H1 (cell line): Measurements from ENCODE around the gene TMEM30A. TPM values are rescaled to one million over a fixed set of nuclear protein-coding genes. Genes with fewer than 3 reads are reported as not detected.

Experiments used
- CTCF ChIA-PET: fragments of 300-600 bp; sonication (Branson Sonifier 250); formaldehyde crosslinking; loops from one replicate; lab custom pipeline; 2021; ENCODE audit not compliant: partially characterized antibody; lab: Charles Lee
- POLR2A ChIA-PET: fragments of 300-600 bp; sonication (Branson Sonifier 250); formaldehyde crosslinking; loops from one replicate; lab custom pipeline; 2021; ENCODE audit warnings: inconsistent platforms; ENCODE audit not compliant: partially characterized antibody; lab: Charles Lee
- DNase-seq, 2 experiments: peaks; one replicate each; pipeline versions ENCODE4 v3.0.0 to v3.0.0-alpha.2; 2010 to 2022; ENCODE audit warnings: low spot score in 2 of 2, low read depth in 1 of 2, mixed read lengths in 1 of 2
- FAIRE-seq: peaks from 2 replicates; lab custom pipeline; 2011; peaks lifted over from hg19 to GRCh38; lab: Jason Lieb, UNC
- H2AFZ ChIP-seq: 2 replicates; pipeline ENCODE4 v1.8.1; 2012; ENCODE audit warnings: low read length, inconsistent platforms
- H2AK5ac ChIP-seq: 2 replicates; pipeline ENCODE4 v1.6.1; 2013; ENCODE audit warnings: low read depth, low read length
- H2BK120ac ChIP-seq: replicated peaks from 2 replicates; pipeline ENCODE3; 2013; ENCODE audit warnings: low read depth, low read length, inconsistent platforms
- H2BK12ac ChIP-seq: 2 replicates; pipeline ENCODE4 v1.6.1; 2013; ENCODE audit warnings: low read depth, low read length
- H2BK15ac ChIP-seq: 2 replicates; pipeline ENCODE4 v1.6.1; 2013; ENCODE audit warnings: low read length
- H2BK20ac ChIP-seq: 2 replicates; pipeline ENCODE4 v1.6.1; 2013; ENCODE audit warnings: low read length
- H2BK5ac ChIP-seq: 2 replicates; pipeline ENCODE4 v1.6.1; 2013; ENCODE audit warnings: low read depth, low read length
- H3K14ac ChIP-seq: 2 replicates; pipeline ENCODE4 v1.6.1; 2013; ENCODE audit warnings: inconsistent platforms; ENCODE audit not compliant: insufficient read length
- H3K18ac ChIP-seq: 2 replicates; pipeline ENCODE4 v1.6.1; 2013; ENCODE audit warnings: low read length; ENCODE audit errors: extremely low read depth
- H3K23ac ChIP-seq: 2 replicates; pipeline ENCODE4 v1.6.1; 2013; ENCODE audit warnings: inconsistent platforms; ENCODE audit not compliant: insufficient read length
- H3K23me2 ChIP-seq: 2 replicates; pipeline ENCODE4 v1.6.1; 2013; ENCODE audit warnings: low read depth, low read length
- H3K27ac ChIP-seq: 2 replicates; pipeline ENCODE4 v1.6.1; 2011; ENCODE audit warnings: low read depth, low read length, inconsistent platforms
- H3K27me3 ChIP-seq, 4 experiments: replicated peaks in 1 of 4; 1 replicate in 1 of 4; 2 replicates in 3 of 4; pipeline versions ENCODE4 v1.6.1 to v1.8.1; 2011 to 2013; ENCODE audit warnings: low read length in 3 of 4, mild to moderate bottlenecking in 3 of 4, inconsistent platforms in 2 of 4, mixed read lengths in 2 of 4, moderate library complexity in 1 of 4; ENCODE audit not compliant: control insufficient read depth in 3 of 4, insufficient read depth in 3 of 4; ENCODE audit errors: extremely low read depth in 1 of 4
- H3K36me3 ChIP-seq, 4 experiments: 2 replicates each; pipeline versions ENCODE4 v1.6.1 to v1.8.1; 2011 to 2013; ENCODE audit warnings: mild to moderate bottlenecking in 4 of 4, low read length in 3 of 4, moderate library complexity in 2 of 4, control low read depth in 1 of 4, inconsistent platforms in 1 of 4; ENCODE audit not compliant: insufficient read depth in 4 of 4, control insufficient read depth in 2 of 4
- H3K4ac ChIP-seq: replicated peaks from 2 replicates; pipeline ENCODE3; 2013; ENCODE audit warnings: low read length, low read depth, mixed read lengths, inconsistent platforms; ENCODE audit not compliant: insufficient read length
- H3K4me1 ChIP-seq, 4 experiments: replicated peaks in 1 of 4; 1 replicate in 1 of 4; 2 replicates in 3 of 4; pipeline versions ENCODE4 v1.6.1 to v1.8.1; 2011 to 2013; ENCODE audit warnings: low read length in 3 of 4, inconsistent platforms in 2 of 4, mixed read lengths in 1 of 4; ENCODE audit not compliant: insufficient read depth in 4 of 4, control insufficient read depth in 3 of 4
- H3K4me2 ChIP-seq, 2 experiments: 2 replicates each; pipeline versions ENCODE4 v1.6.1 to v1.8.1; 2011 to 2013; ENCODE audit warnings: low read depth in 2 of 2, low read length in 2 of 2, control low read depth in 1 of 2, inconsistent platforms in 1 of 2, mild to moderate bottlenecking in 1 of 2; ENCODE audit not compliant: insufficient read depth in 1 of 2
- H3K4me3 ChIP-seq, 4 experiments: fragments of 200-600, 300-600 bp in 1 of 4; sonication (generic), shearing (Covaris generic), sonication (Bioruptor Twin) in 1 of 4; 2 replicates each; pipeline versions ENCODE4 v1.5.1 to v1.8.1; 2011 to 2016; ENCODE audit warnings: low read length in 4 of 4, low read depth in 3 of 4, control low read depth in 2 of 4, inconsistent platforms in 2 of 4, mild to moderate bottlenecking in 2 of 4, mixed read lengths in 1 of 4, moderate library complexity in 1 of 4; ENCODE audit not compliant: insufficient read depth in 2 of 4; ENCODE audit errors: extremely low read depth in 1 of 4
- H3K56ac ChIP-seq: replicated peaks from 2 replicates; pipeline ENCODE3; 2013; ENCODE audit warnings: low read depth, mild to moderate bottlenecking, mixed read lengths, low read length, inconsistent platforms; ENCODE audit not compliant: insufficient read length
- H3K79me1 ChIP-seq: 2 replicates; pipeline ENCODE4 v1.6.1; 2013; ENCODE audit warnings: low read depth, low read length, control low read depth
- H3K79me2 ChIP-seq, 2 experiments: 2 replicates each; pipeline versions ENCODE4 v1.6.1 to v1.8.1; 2012 to 2013; ENCODE audit warnings: low read length in 2 of 2, mild to moderate bottlenecking in 2 of 2, inconsistent platforms in 1 of 2; ENCODE audit not compliant: insufficient read depth in 2 of 2, control insufficient read depth in 1 of 2
- H3K9ac ChIP-seq, 4 experiments: replicated peaks in 1 of 4; 1 replicate in 1 of 4; 2 replicates in 3 of 4; pipeline versions ENCODE4 v1.6.1 to v1.8.1; 2011 to 2013; ENCODE audit warnings: low read depth in 3 of 4, low read length in 3 of 4, control low read depth in 2 of 4, mild to moderate bottlenecking in 2 of 4, moderate library complexity in 2 of 4, inconsistent platforms in 1 of 4; ENCODE audit errors: extremely low read depth in 1 of 4
- H3K9me3 ChIP-seq, 2 experiments: 2 replicates each; pipeline versions ENCODE4 v1.6.1 to v1.8.1; 2012 to 2013; ENCODE audit warnings: mild to moderate bottlenecking in 2 of 2, moderate library complexity in 2 of 2, control low read depth in 1 of 2, inconsistent platforms in 1 of 2, low read depth in 1 of 2, low read length in 1 of 2, mixed read lengths in 1 of 2; ENCODE audit not compliant: insufficient read depth in 2 of 2
- H4K20me1 ChIP-seq, 2 experiments: replicated peaks in 1 of 2; 2 replicates each; pipeline versions ENCODE3 to v1.8.1; 2011 to 2013; ENCODE audit warnings: inconsistent platforms in 2 of 2, low read length in 2 of 2, mild to moderate bottlenecking in 1 of 2; ENCODE audit not compliant: insufficient read depth in 2 of 2, control insufficient read depth in 1 of 2
- H4K5ac ChIP-seq: 2 replicates; pipeline ENCODE4 v1.6.1; 2013; ENCODE audit warnings: low read length, low read depth, mixed read lengths, inconsistent platforms; ENCODE audit not compliant: insufficient read length
- H4K8ac ChIP-seq: 2 replicates; pipeline ENCODE4 v1.8.0; 2013; ENCODE audit warnings: mild to moderate bottlenecking, moderate library complexity, low read length, inconsistent platforms; ENCODE audit not compliant: insufficient read depth; ENCODE audit errors: extremely low read depth
- H4K91ac ChIP-seq: replicated peaks from 2 replicates; pipeline ENCODE3; 2013; ENCODE audit warnings: low read length, mixed read lengths, inconsistent platforms; ENCODE audit not compliant: insufficient read length
- ATF2 ChIP-seq: IDR thresholded peaks from 2 replicates; pipeline ENCODE4 v1.6.1; 2012; ENCODE audit warnings: low read length, inconsistent platforms
- BRCA1 ChIP-seq: IDR thresholded peaks from 2 replicates; pipeline ENCODE4 v1.6.1; 2012; ENCODE audit warnings: low read depth, low read length, improper control_type of control experiment
- GABPA ChIP-seq: IDR thresholded peaks from 2 replicates; pipeline ENCODE4 v1.6.1; 2011; ENCODE audit warnings: mild to moderate bottlenecking, low read length, moderate library complexity, borderline replicate concordance; ENCODE audit not compliant: insufficient read depth
- KDM1A ChIP-seq: fragments of 200-600, 300-600 bp; sonication (generic); IDR thresholded peaks from 2 replicates; pipeline ENCODE4 v1.7.1; 2016; ENCODE audit warnings: mild to moderate bottlenecking, low read length, borderline replicate concordance
- SIN3A ChIP-seq, 2 experiments: IDR thresholded peaks in 1 of 2; conservative IDR thresholded peaks in 1 of 2; 2 replicates each; pipeline ENCODE4 v1.6.1; 2011 to 2012; ENCODE audit warnings: low read length in 2 of 2, improper control_type of control experiment in 1 of 2, low read depth in 1 of 2, mild to moderate bottlenecking in 1 of 2
- SUZ12 ChIP-seq: fragments of 200-600 bp; sonication (generic); IDR thresholded peaks from 2 replicates; pipeline ENCODE4 v1.6.1; 2012; ENCODE audit warnings: mild to moderate bottlenecking, inconsistent platforms, low read length, moderate library complexity, mixed read lengths
- TCF12 ChIP-seq: IDR thresholded peaks from 2 replicates; pipeline ENCODE4 v1.6.1; 2011; ENCODE audit warnings: low read depth, mild to moderate bottlenecking, low read length
- YY1 ChIP-seq: IDR thresholded peaks from 2 replicates; pipeline ENCODE4 v1.6.1; 2011; ENCODE audit warnings: low read depth, mild to moderate bottlenecking, low read length
- WGBS, 2 experiments: shearing (Covaris generic) in 1 of 2; methylation state at CpG; one replicate each; pipeline versions ENCODE4 v1.1.6 to v1.1.7; 2013 to 2015; ENCODE audit warnings: low lambda C conversion rate in 2 of 2, mixed read lengths in 2 of 2, inconsistent platforms in 1 of 2, low coverage in 1 of 2, missing lambda C conversion rate in 1 of 2; ENCODE audit not compliant: insufficient replicate concordance in 2 of 2, insufficient coverage in 1 of 2, insufficient read length in 1 of 2; ENCODE audit errors: extremely low coverage in 1 of 2, missing lambda C conversion rate in 1 of 2; 5-methylcytosine and 5-hydroxymethylcytosine counted together
- polyA plus RNA-seq, 7 experiments: library from polyadenylated mRNA; depleted of rRNA in 3 of 7; stranded (reverse) in 5 of 7; unstranded in 2 of 7; fragments of >200 nt in 5 of 7; fragments of 200-250 nt in 2 of 7; gene quantifications; 1 replicate in 5 of 7; 2 replicates in 1 of 7; 4 replicates in 1 of 7; pipeline versions ENCODE4 v1.2.1 to v1.2.3, GENCODE V29; 2011 to 2013; ENCODE audit warnings: missing spikeins in 2 of 7, mixed read lengths in 2 of 7
- total RNA-seq: library from RNA; stranded (reverse); fragmentation: NEBNext Ultra II Directional; extraction: Animal tissue kit (Norgen Biotek cat#: 25700); gene quantifications from 2 replicates; pipeline ENCODE4 v1.2.1, GENCODE V29; 2021

Gene TMEM30A
- total and polyA plus RNA-seq, 2 of the 8 experiments (the other 6 are each of a cell fraction or from before 2014, with no cell fraction given): 10.5 to 71.0 TPM

- Histone ChIP-seq H3K9me3 (peaks cover 4 to 7% of the 10 kb centered on the region in 2 experiments), H3K27ac (peak overlapping the region; percentile 80), H4K91ac (peak overlapping the region; percentile 23), H3K36me3 (peaks cover 0 to 29% (median 11%) of the 10 kb centered on the region in 4 experiments; a peak in 6 of 8 replicates), H3K14ac (no peak overlapping the region), H4K8ac (no peak overlapping the region), H3K79me2 (peaks cover 0 to 81% of the 10 kb centered on the region in 2 experiments; a peak in 3 of 4 replicates), H3K56ac (no peak overlapping the region), H3K4ac (no peak overlapping the region), H3K27me3 (no peaks in the 10 kb centered on the region), H3K23ac (no peak overlapping the region), H2AFZ (no peak overlapping the region), H3K23me2 (no peaks in the 10 kb centered on the region), H2BK15ac (no peak overlapping the region), H3K79me1 (no peaks in the 10 kb centered on the region), H4K5ac (peak overlapping the region; percentile 98), H3K9ac (peak overlapping the region in 1 of 4 experiments; percentile 13; a peak in 1 of 7 replicates), H2BK20ac (peak overlapping the region; percentile 98), H3K18ac (peak overlapping the region; percentile 84), H3K4me3 (peak overlapping the region in 1 of 4 experiments; percentile 42; a peak in 2 of 8 replicates), H2BK5ac (peak overlapping the region; percentile 54), H3K4me2 (peak overlapping the region; percentile 55 to 57), H2AK5ac (peak overlapping the region; percentile 92; the same call in 1 of the 2 replicates), H2BK120ac (peak overlapping the region; percentile 8), H2BK12ac (peak overlapping the region; percentile 65; the same call in 1 of the 2 replicates), H3K4me1 (peaks cover 2 to 9% (median 7%) of the 10 kb centered on the region in 4 experiments; a peak in 5 of 7 replicates), H4K20me1 (no peaks in the 10 kb centered on the region)
- 58% methylated on average over 5 of the region's 5 CpGs; no CpG with 5 or more reads in 1 of the 2 experiments for WGBS, 2 experiments
- no peak for DNase-seq
- FAIRE-seq: peak; percentile 95
- POLR2A ChIA-PET: interaction anchor here (0.8 to 1.7 kb wide), 8 partner anchors 9 to 58 kb away, joined by 3 to 10 read pairs (median 4); partner anchors contain the start of genes COX7A2 and TMEM30A
- CTCF ChIA-PET: interaction anchor here (0.7 to 6.8 kb wide), 12 partner anchors 10 to 260 kb away, joined by 3 to 66 read pairs (median 6); no protein-coding TSS in a partner anchor
- TF ChIP-seq SIN3A (conservative IDR thresholded peaks at IDR 0.05 in 1 of 2, IDR thresholded peaks at IDR 0.05 in 1 of 2; ENCODE audit: low read depth in 1 of 2, low read length in 2 of 2): 0 out of 4 replicates have a peak, but pooled peaks of 1 of the 2 experiments have one; percentile 29
- TF ChIP-seq SUZ12: no peak
- TF ChIP-seq KDM1A: no peak
- no peak for TF ChIP-seq ATF2
- TF ChIP-seq YY1: no peak
- peak; percentile 91 for TF ChIP-seq TCF12
- TF ChIP-seq BRCA1: peak; percentile 62
- no peak for TF ChIP-seq GABPA
These were observed 16.2 kb downstream of the TMEM30A start for GRCh38 chr6:75268121-75268987.
